ENCODE results near the gene ARNT2.

Gene ARNT2

DNA sequence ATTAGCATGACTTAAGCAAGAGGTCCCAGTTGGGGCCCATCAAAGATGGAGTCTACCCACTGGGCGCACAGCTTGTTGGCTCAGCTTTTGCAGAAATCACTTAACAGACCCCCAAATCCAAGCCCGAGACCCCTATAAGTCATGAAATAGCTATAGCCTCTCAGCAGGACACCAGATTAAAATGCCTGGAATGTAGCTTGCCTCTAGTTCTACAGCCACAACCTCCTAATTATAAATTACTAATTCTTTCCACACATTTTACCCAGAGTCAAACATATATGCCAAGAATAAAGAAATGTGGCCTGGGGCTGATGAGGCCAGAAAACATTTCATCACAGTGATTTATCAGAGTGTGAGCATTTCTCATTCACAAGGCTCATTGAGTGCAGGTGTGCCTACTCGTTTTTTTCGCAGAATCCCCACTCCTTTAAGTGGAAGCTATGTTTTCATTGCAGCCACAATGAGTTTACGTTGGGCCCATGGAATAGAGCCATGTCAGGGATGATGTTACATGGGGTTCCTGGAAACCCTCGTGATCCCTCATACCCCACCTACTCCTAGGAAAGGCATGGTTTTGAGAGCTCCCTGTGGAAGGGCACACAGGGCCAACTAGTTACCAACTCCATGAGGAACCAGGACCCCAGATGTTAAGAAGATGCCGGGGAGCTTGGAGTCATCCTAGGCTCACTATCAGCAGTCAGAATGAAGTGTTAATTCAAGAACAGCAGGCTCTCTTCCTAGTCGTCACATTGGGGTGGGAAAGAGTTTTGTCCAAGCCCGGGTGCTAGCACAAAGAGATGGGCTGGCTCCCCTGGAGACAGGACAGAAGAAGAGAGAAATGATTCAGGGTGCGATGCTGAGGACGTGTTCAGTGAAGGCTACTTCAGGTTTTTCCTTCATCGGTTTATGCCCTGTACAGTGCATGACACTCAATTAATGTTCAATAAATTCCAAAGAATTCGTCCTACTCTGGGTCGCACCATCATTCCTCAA is 200.7 kb downstream of the ARNT2 start:
- DNase-seq: no peak

DNA sequence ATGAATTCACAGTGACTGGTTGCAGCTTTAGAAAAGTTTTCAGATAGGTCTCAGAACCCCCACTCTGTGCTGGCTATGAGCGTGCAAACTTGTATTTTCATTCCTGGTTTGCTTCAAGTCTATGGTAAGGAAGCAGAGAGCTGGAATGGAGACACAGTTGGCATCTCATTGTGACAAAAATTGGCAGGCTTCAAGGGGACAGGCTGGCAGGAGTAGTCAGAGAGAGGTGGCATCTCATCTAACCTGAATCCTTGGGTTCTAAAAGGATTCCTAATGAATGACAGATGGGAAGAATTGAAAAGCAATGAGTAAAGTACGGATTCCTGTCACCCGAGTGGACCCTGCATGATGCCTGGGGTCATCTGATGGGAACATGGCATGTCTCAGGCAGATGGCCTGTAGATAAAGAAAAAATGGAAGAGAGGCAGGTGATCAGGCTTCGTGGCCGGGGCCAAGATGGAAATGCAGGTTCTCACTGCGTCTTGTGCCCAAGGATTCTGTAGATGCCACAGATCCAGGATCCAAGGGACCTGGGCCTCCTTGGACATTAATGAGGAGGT is 201.5 kb downstream of the ARNT2 start:
- DNase-seq: no peak

DNA sequence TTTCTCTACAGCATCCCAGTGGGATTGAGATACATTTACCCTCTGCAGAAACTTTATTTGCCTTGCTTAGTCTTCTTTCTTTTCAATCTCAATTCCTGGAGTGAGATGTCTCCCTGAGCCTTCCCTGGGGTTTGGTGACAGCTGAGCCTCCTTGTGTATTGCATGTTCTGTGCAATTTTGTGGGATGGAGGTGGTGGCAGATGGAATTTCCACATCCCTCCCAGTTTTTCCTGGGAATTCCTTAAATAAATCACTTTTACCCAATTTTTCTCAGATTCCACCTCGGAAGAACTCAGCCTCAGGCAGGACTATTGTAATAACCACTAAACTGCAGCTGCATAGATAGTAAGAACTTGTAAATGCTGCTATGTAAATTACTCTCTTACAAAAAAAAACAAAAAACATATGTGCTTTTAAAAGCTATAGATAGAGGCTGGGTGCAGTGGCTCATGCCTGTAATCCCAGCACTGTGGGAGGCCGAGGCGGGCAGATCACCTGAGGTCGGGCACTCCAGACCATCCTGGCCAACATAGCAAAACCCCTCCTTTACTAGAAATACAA is 202.4 kb downstream of the ARNT2 start:
- DNase-seq: no peak

DNA sequence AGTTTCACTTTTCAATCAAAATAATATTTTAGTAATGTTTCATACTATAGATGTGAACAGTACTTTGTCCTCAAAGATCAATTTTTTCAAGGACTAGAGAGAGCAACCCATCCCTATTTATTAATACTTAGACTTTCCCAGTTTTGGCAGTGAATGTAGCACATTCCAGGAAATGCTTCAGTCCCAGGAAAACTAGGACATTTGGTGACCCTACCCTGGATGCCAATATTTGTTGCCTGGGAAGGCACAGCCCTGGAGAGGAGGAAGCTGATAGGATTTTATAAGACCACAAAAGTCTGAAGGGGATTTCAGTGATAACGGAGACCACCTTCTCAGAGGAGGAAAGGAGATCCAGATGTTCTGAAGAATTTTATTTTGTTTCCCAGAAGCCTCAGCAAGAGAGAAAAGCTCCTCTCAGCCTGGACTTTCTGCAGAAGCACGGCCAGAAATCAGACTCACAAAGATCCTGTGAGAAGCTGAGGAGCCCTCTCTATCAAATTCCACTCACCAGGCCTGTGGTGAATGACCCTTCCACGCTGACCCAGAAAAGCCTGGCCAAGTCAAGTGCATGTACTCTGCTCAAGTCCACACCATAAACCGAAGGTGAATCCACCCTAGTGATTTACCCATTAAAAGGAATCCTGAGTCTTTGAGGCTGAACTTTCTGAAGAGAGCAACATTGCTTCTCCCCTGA is 203.3 kb downstream of the ARNT2 start:
- DNase-seq: no peak

DNA sequence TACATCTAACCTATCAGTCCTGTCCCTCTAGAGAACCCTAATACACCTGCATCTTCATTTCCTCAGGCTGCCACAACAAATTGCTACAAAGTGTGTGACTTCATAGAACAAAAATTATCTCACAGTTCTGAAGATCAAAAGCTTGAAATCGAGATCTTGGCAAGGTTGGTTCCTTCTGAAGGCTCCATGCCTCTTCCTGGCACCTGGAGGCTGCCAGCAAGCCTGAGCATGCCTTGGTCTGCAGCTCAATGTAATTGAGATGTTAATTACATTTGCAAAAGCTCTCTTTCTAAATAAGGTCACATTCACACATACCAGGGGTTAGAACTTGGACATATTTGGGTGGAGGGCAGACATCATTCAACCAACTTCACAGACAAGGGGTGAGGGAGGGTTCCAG is 204.5 kb downstream of the ARNT2 start:
- no peak for DNase-seq

DNA sequence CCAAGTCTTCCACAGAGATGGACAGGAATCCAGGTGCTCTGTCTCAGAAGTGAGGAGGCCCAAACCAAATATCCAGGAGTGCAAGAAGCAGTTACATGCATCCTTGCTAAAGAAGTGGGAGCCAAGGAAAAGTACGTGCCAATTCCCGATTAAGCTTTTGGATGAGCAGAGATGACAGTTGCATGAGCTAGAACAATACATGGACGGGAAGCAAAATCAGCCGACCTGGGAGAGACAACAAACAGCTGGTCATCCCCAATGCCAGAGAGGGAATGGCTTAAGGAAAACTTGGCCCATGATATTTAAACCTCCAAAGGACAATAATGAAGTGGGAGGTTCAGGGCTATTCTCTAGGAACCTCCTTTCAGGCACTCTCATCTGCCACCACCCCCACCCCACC is 204.9 kb downstream of the ARNT2 start:
- no peak for DNase-seq

DNA sequence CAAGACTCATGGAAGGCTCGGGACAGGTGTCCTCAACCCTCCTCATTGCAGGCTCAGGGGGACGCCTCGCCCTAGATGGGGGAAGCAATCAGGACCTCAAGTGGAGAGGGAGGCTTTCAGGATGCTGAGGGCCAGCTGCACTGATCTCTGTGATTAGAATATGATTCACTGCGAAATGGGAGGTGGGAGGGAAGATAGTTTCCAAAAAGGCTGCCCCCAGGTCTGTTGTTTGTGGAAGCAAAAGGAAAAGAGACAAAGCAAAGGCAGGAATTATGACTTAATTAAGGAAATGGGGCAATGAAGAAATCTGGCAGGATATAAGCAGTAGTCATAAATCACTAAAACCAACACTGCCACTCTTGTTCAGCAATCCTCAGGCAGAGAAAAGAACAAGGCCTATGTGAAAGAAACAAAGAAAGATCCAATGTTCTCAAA is 205.3 kb downstream of the ARNT2 start:
- DNase-seq: no peak

DNA sequence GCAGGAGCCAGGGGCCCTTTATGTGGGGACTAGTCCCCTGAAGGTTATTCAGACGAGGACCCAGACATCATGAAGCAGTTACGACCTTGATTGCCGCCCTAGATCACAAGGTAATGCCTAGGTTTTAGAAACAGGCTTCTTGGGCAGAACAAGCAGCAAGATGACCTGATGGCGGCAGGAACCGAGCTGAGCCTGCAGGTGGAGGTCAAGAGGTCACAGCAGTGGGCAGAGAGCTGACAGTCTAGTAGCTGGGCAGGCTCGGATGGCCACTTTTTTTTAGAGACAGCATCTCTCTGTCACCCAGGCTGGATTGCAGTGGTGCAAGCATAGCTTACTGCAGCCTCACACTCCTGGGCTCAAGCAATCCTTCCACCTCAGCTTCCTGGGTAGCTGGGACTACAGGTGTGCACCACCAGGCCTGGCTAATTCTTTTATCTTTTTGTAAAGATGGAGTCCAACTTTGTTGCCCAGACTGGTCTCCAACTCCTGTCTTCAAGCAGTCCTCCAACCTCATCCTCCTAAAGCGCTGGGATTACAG is 207.4 kb downstream of the ARNT2 start:
- DNase-seq: no peak

DNA sequence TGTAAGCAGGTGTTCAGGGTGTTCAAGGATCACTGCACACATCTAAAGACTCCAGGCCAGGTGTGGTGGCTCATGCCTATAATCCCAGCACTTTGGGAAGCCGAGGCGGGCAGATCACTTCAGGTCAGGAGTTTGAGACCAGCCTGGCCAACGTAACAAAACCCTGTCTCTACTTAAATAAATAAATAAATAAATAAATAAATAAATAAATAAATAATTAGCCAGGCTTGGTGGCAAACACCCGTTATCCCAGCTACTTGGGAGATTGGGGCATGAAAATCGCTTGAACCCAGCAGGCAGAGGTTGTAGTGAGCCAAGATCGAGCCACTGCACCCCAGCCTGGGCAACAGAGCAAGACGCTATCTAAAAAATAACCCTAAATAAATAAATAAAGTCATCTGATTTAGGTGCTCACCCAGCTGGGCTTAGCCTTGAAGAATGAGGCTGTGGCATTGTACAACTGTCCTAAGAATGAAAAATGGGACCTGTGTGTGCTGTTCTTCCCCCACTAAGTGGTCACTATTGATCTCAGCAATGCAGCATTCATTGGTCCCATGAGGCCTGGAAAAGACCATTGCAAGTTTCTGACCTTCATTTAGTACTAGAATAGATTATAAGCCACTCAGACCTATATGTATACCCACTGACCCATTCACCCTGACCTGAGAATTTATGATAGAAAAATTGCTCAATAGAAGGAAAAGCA is 208.1 kb downstream of the ARNT2 start:
- no peak for DNase-seq

DNA sequence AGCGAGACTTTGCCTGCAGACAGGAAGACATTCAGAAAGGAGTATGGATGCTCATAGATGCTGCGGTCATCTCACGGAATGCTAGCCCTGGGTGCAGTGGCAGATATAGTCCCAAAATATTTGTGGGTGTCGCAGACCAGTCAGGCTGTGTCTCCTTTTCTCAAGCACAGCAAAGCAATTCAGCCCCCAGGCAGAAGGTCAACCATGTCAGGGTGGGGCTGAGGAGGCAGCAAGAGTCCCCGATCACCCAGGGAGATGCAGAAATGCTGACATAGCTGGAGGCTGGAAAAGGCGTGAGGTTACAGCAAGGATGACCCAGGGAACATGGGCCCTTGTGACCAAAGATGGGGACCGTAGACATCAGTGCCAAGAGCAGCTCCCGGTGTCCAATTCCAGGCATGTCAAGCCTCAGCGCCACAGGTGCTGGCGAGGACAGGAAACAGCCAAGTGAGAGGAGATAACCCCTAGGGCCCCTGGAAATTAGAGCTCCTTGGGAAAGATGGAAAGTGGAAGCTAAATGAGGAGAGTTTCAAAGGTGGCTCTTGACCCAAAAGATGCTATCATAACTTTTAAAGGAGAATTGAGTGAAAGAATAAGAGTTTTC is 209.7 kb downstream of the ARNT2 start:
- DNase-seq: no peak

DNA sequence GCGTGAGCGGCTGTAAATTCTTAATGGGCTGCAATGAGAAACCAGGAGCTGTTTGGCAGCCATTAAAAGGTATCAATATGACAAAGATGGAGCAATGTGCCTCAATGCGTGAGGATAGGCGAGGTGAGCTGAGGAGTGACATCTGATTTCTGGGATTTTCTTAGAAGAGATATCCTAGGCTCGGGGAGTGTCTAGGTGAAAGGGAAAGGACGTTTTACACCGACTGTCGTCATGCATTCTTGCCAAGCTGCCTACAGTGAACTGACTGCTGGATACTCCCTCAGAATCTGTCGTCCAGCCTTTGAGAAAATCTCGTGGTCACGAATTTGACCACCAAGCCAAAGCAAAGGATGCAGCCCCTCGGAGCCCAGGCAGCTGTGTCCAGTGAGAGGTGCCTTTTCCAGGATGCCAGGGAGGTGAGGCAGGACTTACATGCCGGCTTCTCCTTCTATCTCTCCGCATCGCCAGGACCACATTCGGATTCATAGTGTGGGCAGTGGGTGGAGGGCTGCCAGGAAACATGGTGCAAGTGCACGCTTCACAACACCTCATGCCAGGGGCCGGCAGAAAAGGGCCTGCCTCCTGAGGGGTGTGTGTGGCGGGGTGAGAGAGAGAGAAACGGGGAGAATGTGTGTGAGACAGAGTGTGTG is 210.7 kb downstream of the ARNT2 start:
- DNase-seq: no peak

DNA sequence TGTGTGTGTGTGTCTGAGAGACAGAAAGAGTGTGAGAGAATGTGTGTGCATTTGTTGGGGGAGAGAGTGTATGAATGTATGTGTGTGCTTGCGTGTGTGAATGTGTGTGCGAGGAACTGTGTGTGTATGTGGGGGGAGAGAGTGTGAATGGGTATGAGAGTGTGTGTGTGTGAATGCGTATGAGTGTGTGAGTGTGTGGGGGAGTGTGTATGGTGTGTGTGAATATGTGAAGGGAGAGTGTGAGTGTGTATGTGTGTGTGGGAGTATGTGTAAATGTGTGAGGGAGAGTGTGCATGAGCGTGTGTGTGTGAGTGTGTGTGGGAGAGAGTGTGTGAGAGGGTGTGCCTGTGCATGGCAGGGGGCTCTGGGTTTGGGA is 211.2 kb downstream of the ARNT2 start:
- DNase-seq: no peak

DNA sequence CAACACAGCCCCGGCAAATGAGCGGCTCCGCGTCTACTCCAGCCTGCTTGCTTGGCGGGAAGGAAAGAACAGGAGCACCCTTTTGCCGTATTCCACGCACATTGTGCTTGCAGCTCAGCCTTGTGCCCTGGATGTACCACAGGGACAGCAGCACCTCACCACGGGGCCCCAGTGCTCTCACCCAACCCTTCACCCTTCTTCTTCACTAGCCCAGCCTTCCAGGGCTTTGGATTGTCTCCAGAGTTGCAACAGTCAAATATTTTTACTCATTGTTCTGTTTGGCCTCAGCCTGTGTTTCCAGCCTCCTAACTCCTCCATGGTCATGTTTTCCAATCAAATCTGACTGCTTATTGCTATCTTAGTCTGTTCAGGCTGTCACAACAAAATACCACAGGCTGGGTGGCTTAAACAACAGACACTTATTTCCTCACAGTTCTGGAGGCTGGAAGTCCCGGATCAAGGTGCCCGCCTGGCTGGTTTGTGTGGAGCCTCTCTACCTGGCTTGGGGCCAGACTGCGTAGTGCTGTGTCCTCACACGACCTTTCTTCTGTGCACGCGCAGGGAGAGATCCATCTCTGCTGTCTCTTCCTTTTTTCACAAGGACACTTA is 211.7 kb downstream of the ARNT2 start:
- DNase-seq: no peak

DNA sequence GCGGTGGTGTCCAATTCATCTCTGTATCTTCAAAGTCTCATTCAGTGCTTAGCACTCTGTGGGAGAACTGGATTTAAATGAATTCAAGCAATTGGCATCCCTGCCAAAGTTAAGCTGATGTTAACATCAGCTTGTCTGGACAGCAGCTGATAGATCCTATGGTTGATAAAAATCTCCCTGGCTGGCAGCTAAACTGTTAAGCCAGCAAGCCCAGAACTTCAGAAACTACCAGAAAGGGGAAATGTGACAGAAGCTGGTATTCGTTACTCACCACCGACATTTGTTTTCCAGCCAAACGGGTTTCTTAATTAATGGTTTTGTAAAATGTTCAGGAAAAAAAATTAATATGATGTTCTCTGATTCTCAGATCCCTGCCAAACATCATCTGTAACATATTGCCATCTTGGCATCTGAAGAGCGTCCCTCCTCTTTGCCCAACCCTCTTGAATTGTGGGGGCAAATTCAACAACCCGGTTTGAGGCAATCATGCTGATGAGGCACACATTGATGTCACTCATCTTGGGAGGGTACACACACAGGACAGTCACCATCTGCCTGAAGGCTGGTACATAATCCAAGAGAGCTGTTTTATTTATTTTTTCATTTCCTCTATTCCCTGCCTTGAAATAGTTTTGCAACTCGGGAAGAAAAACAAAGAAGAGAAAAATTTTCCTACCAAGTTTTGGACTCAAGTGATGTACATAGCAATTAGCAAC is 214.7 kb downstream of the ARNT2 start:
- no peak for DNase-seq

DNA sequence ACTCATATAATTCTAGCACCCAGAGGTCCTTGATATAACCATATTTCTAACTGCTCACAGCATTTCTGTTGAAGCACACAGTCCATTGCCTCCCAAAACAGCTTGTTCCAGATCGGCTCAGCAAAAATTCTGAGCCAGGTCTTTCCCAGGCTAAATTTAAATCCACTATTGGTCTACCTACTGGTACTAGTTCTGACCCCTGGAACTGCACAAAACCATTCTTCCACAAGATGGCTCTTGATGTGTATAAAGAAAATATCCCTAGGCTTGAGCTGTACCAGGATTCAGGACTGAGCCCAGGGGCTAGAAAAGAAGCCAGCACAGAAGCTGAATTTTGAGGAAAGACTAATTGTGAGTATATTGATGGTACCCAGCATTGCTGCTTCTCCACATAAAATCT is 215.5 kb downstream of the ARNT2 start:
- DNase-seq: no peak

DNA sequence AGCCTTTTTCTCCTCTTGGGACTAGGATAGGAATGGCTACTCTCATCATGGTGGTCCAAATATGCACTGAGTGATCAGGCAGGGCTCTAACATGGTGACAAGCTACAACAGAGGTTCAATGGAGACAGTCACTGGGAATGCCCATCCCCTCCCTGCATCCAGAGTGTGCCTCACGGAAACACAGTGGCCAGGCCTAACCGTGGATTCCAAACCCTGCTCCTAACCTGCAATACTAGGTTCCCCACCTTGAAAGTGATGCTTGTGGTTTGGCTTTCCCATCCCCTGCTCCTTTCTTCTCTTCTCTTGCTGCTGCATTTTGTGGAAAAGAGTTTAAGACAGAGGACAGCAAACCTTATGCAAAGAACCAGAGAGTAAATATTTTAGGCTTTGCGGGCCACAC is 216.0 kb downstream of the ARNT2 start:
- DNase-seq: no peak

DNA sequence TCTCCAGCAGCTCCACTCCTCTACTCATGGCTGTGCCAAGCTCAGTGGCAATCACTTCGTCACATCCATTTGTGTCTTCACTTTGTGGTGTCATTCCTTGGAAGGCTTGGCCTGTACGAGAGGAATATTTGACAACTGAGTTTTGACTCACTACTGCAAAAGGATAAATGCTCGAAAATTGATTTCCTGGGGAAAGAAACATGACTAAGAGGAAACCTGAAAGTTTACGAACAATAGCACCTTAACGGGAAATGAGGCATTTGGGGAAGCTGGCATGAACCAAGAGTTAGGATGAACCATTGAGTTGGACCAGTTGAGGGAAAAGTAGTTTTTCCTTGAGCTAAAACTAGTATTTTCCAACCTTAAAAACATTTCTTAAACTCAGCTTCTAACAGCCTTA is 216.7 kb downstream of the ARNT2 start:
- no peak for DNase-seq

DNA sequence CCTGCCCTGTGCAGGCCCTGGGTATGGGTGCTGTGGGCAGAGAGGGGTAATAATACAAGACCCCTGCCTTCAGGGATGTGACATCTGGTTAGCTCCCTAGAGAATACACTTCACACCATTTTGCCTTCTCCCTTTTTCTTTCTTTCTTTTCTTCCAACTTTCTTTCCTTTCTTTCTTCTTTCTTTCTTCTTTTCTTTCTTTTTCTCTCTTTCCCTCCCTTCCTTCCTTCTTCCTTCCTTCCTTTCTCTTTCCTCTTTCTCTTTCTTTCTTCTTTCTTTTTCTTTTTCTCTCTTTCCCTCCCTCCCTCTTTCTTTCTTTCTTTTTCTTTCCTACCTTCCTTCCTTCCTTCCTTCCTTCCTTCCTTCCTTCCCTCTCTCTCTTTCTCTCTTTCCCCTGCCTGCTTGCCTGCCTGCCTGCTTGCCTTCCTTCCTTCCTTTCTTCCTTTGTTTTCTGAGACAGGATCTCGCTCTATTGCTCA is 222.5 kb downstream of the ARNT2 start:
- no peak for DNase-seq

DNA sequence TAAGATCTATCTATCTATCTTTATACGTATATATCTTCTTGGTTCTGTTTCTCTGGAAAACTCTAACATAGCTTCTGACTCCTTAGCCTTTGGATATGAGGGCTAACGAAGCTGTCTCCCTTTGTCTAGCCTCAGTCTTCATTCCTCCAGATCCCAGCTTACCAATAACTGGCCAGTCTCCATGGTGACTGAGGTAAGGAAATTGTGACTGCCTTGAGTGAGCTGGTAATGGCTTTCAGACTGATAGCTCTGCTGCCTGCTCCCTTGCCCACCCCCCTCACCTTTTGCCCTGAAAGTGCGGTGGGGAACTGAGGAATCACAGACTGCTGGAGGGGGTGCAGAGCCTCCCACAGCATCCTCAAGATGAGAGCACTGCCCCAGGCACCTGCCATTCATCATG is 225.2 kb downstream of the ARNT2 start:
- DNase-seq: no peak

DNA sequence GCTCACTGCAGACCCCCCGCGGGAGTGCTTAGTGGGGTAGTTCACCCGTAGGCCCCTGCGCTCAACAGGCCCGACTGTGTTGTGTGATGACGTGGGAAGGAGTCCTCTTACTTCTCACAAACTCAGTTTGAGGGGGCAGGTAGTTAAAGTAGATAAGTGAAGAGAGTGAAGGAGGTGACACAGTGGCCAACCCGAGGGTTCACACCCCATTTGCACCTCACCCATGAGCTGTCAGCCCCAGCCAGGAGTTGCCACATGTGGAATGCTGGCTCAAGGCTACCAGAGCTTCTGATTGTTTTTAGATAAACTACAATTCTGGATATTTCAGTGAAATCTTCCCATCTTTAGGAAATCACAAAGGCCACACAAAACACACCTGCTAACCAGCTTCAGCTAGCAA is 226.8 kb downstream of the ARNT2 start:
- no peak for DNase-seq
